Hepatocyte (in vitro differentiated cells): ENCODE measurements around the gene EPHA1. TPM values are rescaled to one million over a fixed set of nuclear protein-coding genes. Genes with fewer than 3 reads are reported as not detected.

Experiments
- DNase-seq: peaks from one replicate; pipeline ENCODE4 v3.0.0-alpha.2; 2016; ENCODE audit warnings: low spot score
- H2AFZ ChIP-seq: fragments of 200-600 bp; sonication (generic); 2 replicates; pipeline ENCODE4 v1.6.0; 2016; ENCODE audit warnings: antibody characterized with exemption, mild to moderate bottlenecking
- H3K27ac ChIP-seq: fragments of 200-600 bp; sonication (generic); 2 replicates; pipeline ENCODE4 v1.5.1; 2016; ENCODE audit warnings: mild to moderate bottlenecking
- H3K27me3 ChIP-seq: fragments of 200-600 bp; sonication (generic); 2 replicates; pipeline ENCODE4 v1.6.1; 2016
- H3K36me3 ChIP-seq: fragments of 200-600 bp; sonication (generic); replicated peaks from 2 replicates; pipeline ENCODE4 v1.5.1; 2016; ENCODE audit warnings: low read depth; ENCODE audit not compliant: insufficient read depth
- H3K4me1 ChIP-seq: fragments of 200-600 bp; sonication (generic); 2 replicates; pipeline ENCODE4 v1.5.1; 2016; ENCODE audit warnings: mild to moderate bottlenecking, moderate library complexity; ENCODE audit not compliant: insufficient read depth
- H3K4me2 ChIP-seq: fragments of 200-600 bp; sonication (generic); 2 replicates; pipeline ENCODE4 v1.6.0; 2016
- H3K4me3 ChIP-seq: fragments of 200-600 bp; sonication (generic); 2 replicates; pipeline ENCODE4 v1.5.1; 2016; ENCODE audit warnings: mild to moderate bottlenecking
- H3K79me2 ChIP-seq: fragments of 200-600 bp; sonication (generic); 2 replicates; pipeline ENCODE4 v1.6.0; 2017; ENCODE audit warnings: mild to moderate bottlenecking
- H3K9me2 ChIP-seq: fragments of 200-600 bp; sonication (generic); replicated peaks from 2 replicates; pipeline ENCODE4 v1.6.0; 2017; ENCODE audit warnings: mild to moderate bottlenecking; ENCODE audit not compliant: insufficient read depth
- H3K9me3 ChIP-seq: fragments of 200-600 bp; sonication (generic); 2 replicates; pipeline ENCODE4 v1.5.1; 2016; ENCODE audit warnings: low read depth, mild to moderate bottlenecking
- H4K20me1 ChIP-seq: fragments of 200-600 bp; sonication (generic); 2 replicates; pipeline ENCODE4 v1.6.0; 2016; ENCODE audit warnings: mild to moderate bottlenecking; ENCODE audit not compliant: insufficient read depth, poor library complexity, severe bottlenecking
- CTCF ChIP-seq: fragments of 200-600 bp; sonication (generic); IDR thresholded peaks from 2 replicates; pipeline ENCODE4 v1.5.1; 2016; ENCODE audit warnings: antibody characterized with exemption, mild to moderate bottlenecking; ENCODE audit not compliant: poor library complexity
- EZH2 ChIP-seq: fragments of 200-600 bp; sonication (generic); IDR thresholded peaks from 2 replicates; pipeline ENCODE4 v1.6.1; 2016; ENCODE audit warnings: antibody characterized with exemption, mild to moderate bottlenecking, borderline replicate concordance
- EZH2phosphoT487 ChIP-seq: fragments of 200-600 bp; sonication (generic); IDR thresholded peaks from one replicate; pipeline ENCODE4 v1.6.1; 2018; ENCODE audit warnings: antibody characterized with exemption, mild to moderate bottlenecking, low read depth, moderate library complexity; ENCODE audit not compliant: unreplicated experiment, severe bottlenecking
- WGBS: methylation state at CpG from one replicate; pipeline ENCODE4 v1.1.6; 2016; ENCODE audit warnings: low lambda C conversion rate; ENCODE audit errors: missing lambda C conversion rate; 5-methylcytosine and 5-hydroxymethylcytosine counted together
- polyA plus RNA-seq: library from polyadenylated mRNA; unstranded; fragments of >200 nt; fragmentation: Nextera tagmentation; extraction: Ambion mirVana; gene quantifications from 2 replicates; pipeline ENCODE4 v1.2.1, GENCODE V29; 2016
- total RNA-seq: library from RNA; depleted of rRNA; stranded (reverse); fragments of >200 nt; gene quantifications from 2 replicates; pipeline ENCODE4 v1.2.3, GENCODE V29; 2014

The EPHA1 gene
- total and polyA plus RNA-seq, 2 experiments from 2014 or later = 34.2 to 42.9 TPM

GRCh38 chr7:143368387-143368786 lies 40.3 kb downstream of the EPHA1 start:
- Histone ChIP-seq H2AFZ (no peak overlapping the region), H3K9me3 (no peaks in the 10 kb centered on the region), H4K20me1 (no peaks in the 10 kb centered on the region), H3K27me3 (peaks cover 20% of the 10 kb centered on the region), H3K4me1 (peaks cover 8% of the 10 kb centered on the region), H3K4me3 (no peak overlapping the region), H3K36me3 (no peaks in the 10 kb centered on the region), H3K27ac (no peak overlapping the region), H3K79me2 (no peaks in the 10 kb centered on the region), H3K9me2 (no peaks in the 10 kb centered on the region), H3K4me2 (no peak overlapping the region)
- no peak for DNase-seq
- 84% methylated on average over 1 of the region's 1 CpG for WGBS
- TF ChIP-seq EZH2 = no peak

GRCh38 chr7:143367972-143368371 lies 40.7 kb downstream of the EPHA1 start:
- Histone ChIP-seq H3K4me2 (no peak overlapping the region), H2AFZ (no peak overlapping the region), H3K9me2 (no peaks in the 10 kb centered on the region), H3K9me3 (no peaks in the 10 kb centered on the region), H3K36me3 (no peaks in the 10 kb centered on the region), H3K27ac (no peak overlapping the region), H3K4me3 (no peak overlapping the region), H3K4me1 (peaks cover 8% of the 10 kb centered on the region), H3K79me2 (no peaks in the 10 kb centered on the region), H3K27me3 (peaks cover 24% of the 10 kb centered on the region), H4K20me1 (no peaks in the 10 kb centered on the region)
- no peak for TF ChIP-seq CTCF
- TF ChIP-seq EZH2 = no peak
- no peak for TF ChIP-seq EZH2phosphoT487
- WGBS = 79% methylated on average over 4 of the region's 4 CpGs
- DNase-seq = no peak

- Histone ChIP-seq H3K4me3 (no peak overlapping the region), H4K20me1 (no peaks in the 10 kb centered on the region), H2AFZ (no peak overlapping the region), H3K27me3 (peaks cover 59% of the 10 kb centered on the region), H3K4me1 (peaks cover 5% of the 10 kb centered on the region), H3K27ac (no peak overlapping the region), H3K9me2 (no peaks in the 10 kb centered on the region), H3K9me3 (no peaks in the 10 kb centered on the region), H3K36me3 (no peaks in the 10 kb centered on the region), H3K4me2 (peak overlapping the region; percentile 98), H3K79me2 (no peaks in the 10 kb centered on the region)
- WGBS = 42% methylated on average over 19 of the region's 19 CpGs
- no peak for DNase-seq
- TF ChIP-seq EZH2phosphoT487 (peak; percentile 59), EZH2 (peak; percentile 40), CTCF (no peak)
These were observed 45.4 kb downstream of the EPHA1 start for GRCh38 chr7:143363016-143363937.

- no peaks in the 10 kb centered on the region for H3K79me2 ChIP-seq
- H3K4me1 ChIP-seq = peaks cover 5% of the 10 kb centered on the region
- peak within 1 kb of the TSS; percentile 39 for H3K4me3 ChIP-seq
- WGBS = 0% methylated on average over 3 of the region's 112 CpGs
- no peak within 1 kb of the TSS for H3K27ac ChIP-seq
- H4K20me1 ChIP-seq = no peaks in the 10 kb centered on the region
- TF ChIP-seq EZH2 (no peak), EZH2phosphoT487 (no peak), CTCF (no peak)
- H3K4me2 ChIP-seq = peak within 1 kb of the TSS; percentile 98
- no peak for DNase-seq
- no peaks in the 10 kb centered on the region for H3K9me3 ChIP-seq
- H2AFZ ChIP-seq = peak within 1 kb of the TSS; percentile 53
- no peaks in the 10 kb centered on the region for H3K9me2 ChIP-seq
- peaks cover 62% of the 10 kb centered on the region for H3K27me3 ChIP-seq
- no peaks in the 10 kb centered on the region for H3K36me3 ChIP-seq
These were observed 46.3 kb downstream of the EPHA1 start, which contains the start of gene FAM131B for GRCh38 chr7:143362131-143363015. Gene FAM131B, minus strand, starts transcription at chr7:143362713. Its CDS starts 110 bp downstream, at chr7:143362603.
